CD8-positive, alpha-beta memory T cell (primary cell): ENCODE results near the gene METTL9. TPM values are rescaled to one million over a fixed set of nuclear protein-coding genes. Genes with fewer than 3 reads are reported as not detected.
"Not testable (repeated sequence)": the region's sequence is repeated elsewhere in the genome, so short reads cannot be mapped to it uniquely, and the experiment has no call there.

Source experiments
- CTCF ChIA-PET: fragments of 350-600 bp; sonication (Branson Sonifier 250); formaldehyde crosslinking; loops from one replicate; lab custom pipeline; 2021; ENCODE audit warnings: antibody characterized with exemption; lab: Charles Lee
- POLR2A ChIA-PET: fragments of 350-600 bp; sonication (Branson Sonifier 250); formaldehyde crosslinking; loops from one replicate; lab custom pipeline; 2021; ENCODE audit warnings: antibody characterized with exemption; lab: Charles Lee
- DNase-seq, 5 donors: peaks; one replicate each; pipeline versions ENCODE4 v3.0.0 to v3.0.0-alpha.2; 2020 to 2022; ENCODE audit warnings: mixed read lengths in 1 of 5
- H3K27ac ChIP-seq: one replicate; pipeline ENCODE4 v1.7.0; 2013; ENCODE audit warnings: low read depth, mild to moderate bottlenecking, low read length, moderate library complexity
- H3K27me3 ChIP-seq: 2 replicates; pipeline ENCODE4 v1.7.0; 2013; ENCODE audit warnings: low read length, mild to moderate bottlenecking; ENCODE audit not compliant: insufficient read depth, poor library complexity, severe bottlenecking
- H3K36me3 ChIP-seq: 2 replicates; pipeline ENCODE4 v1.7.0; 2013; ENCODE audit warnings: mild to moderate bottlenecking, low read length, moderate library complexity; ENCODE audit not compliant: insufficient read depth
- H3K4me1 ChIP-seq: 2 replicates; pipeline ENCODE4 v1.7.0; 2013; ENCODE audit warnings: mild to moderate bottlenecking, low read length, moderate library complexity; ENCODE audit not compliant: insufficient read depth
- H3K4me3 ChIP-seq: 2 replicates; pipeline ENCODE4 v1.7.0; 2013; ENCODE audit warnings: mild to moderate bottlenecking, low read length
- H3K9me3 ChIP-seq: 2 replicates; pipeline ENCODE4 v1.7.0; 2013; ENCODE audit warnings: mild to moderate bottlenecking, low read length
- H3K27ac Mint-ChIP-seq, 8 donors: one replicate each; pipeline ENCODE4 v1.8.0; 2020 to 2021; ENCODE audit warnings: mixed read lengths in 8 of 8, mild to moderate bottlenecking in 6 of 8, inconsistent platforms in 3 of 8, moderate library complexity in 3 of 8
- H3K27me3 Mint-ChIP-seq, 2 donors: one replicate each; pipeline ENCODE4 v1.8.0; 2020 to 2021; ENCODE audit warnings: mixed read lengths in 2 of 2, mild to moderate bottlenecking in 1 of 2, moderate library complexity in 1 of 2
- H3K36me3 Mint-ChIP-seq, 3 donors: one replicate each; pipeline ENCODE4 v1.8.0; 2020 to 2021; ENCODE audit warnings: mixed read lengths in 3 of 3, inconsistent platforms in 1 of 3, mild to moderate bottlenecking in 1 of 3
- H3K4me1 Mint-ChIP-seq, 3 donors: one replicate each; pipeline ENCODE4 v1.8.0; 2020 to 2021; ENCODE audit warnings: mixed read lengths in 3 of 3, inconsistent platforms in 1 of 3, mild to moderate bottlenecking in 1 of 3
- H3K4me3 Mint-ChIP-seq, 7 donors: one replicate each; pipeline ENCODE4 v1.8.0; 2020 to 2021; ENCODE audit warnings: mixed read lengths in 7 of 7, mild to moderate bottlenecking in 6 of 7, moderate library complexity in 4 of 7, inconsistent platforms in 2 of 7
- H3K9me3 Mint-ChIP-seq, 5 donors: one replicate each; pipeline ENCODE4 v1.8.0; 2020 to 2022; ENCODE audit warnings: mixed read lengths in 5 of 5, mild to moderate bottlenecking in 3 of 5, moderate library complexity in 2 of 5, inconsistent platforms in 1 of 5
- polyA plus RNA-seq: library from polyadenylated mRNA; unstranded; fragments of 300-500 nt; fragmentation: Illumina TruSeq; gene quantifications from one replicate; pipeline ENCODE4 v1.2.3, GENCODE V29; 2021
- total RNA-seq, 2 experiments: library from RNA; stranded (reverse); gene quantifications; one replicate each; pipeline ENCODE4 v1.2.3, GENCODE V29; 2021

The METTL9 gene
- total and polyA plus RNA-seq, 3 experiments from 2014 or later, result 73.8 to 120 (median 74.2) TPM

DNA sequence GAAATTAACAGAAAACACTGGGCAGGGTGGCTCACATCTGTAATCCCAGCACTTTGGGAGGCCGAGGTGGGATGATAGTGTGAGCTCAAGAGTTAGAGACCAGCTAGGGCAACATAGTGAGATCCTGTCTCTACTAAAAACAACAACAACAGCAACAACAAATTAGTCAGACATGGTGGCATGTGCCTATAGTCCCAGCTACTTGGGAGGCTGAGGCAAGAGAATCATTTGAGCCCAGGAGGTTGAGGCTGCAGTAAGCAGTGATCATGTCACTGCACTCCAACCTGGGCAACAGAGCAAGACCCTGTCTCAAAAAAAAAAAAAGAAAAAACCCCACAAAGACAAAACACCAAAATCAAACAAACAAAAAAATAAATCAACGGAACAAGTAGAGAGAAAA lies 21.9 kb upstream of the METTL9 start:
- H3K36me3 Mint-ChIP-seq, H3K27me3 Mint-ChIP-seq, H3K27me3 ChIP-seq, H3K4me3 ChIP-seq, H3K4me1 Mint-ChIP-seq, DNase-seq, H3K27ac ChIP-seq, H3K9me3 Mint-ChIP-seq, H3K27ac Mint-ChIP-seq, H3K36me3 ChIP-seq, H3K9me3 ChIP-seq, H3K4me3 Mint-ChIP-seq, H3K4me1 ChIP-seq, POLR2A ChIA-PET: not testable (repeated sequence)
- CTCF ChIA-PET, result interaction anchor here (0.8 kb wide), 1 partner anchor 1119 kb away, joined by 3 read pairs; no protein-coding TSS in a partner anchor

- CTCF ChIA-PET, H3K36me3 Mint-ChIP-seq, POLR2A ChIA-PET, H3K4me3 ChIP-seq, H3K27ac ChIP-seq, H3K27ac Mint-ChIP-seq, H3K9me3 Mint-ChIP-seq, H3K4me1 ChIP-seq, H3K9me3 ChIP-seq, H3K4me1 Mint-ChIP-seq, H3K4me3 Mint-ChIP-seq, DNase-seq, H3K36me3 ChIP-seq, H3K27me3 ChIP-seq, H3K27me3 Mint-ChIP-seq: not testable (repeated sequence)
These were observed 21.1 kb upstream of the METTL9 start for GRCh38 chr16:21578311-21578710.

DNA sequence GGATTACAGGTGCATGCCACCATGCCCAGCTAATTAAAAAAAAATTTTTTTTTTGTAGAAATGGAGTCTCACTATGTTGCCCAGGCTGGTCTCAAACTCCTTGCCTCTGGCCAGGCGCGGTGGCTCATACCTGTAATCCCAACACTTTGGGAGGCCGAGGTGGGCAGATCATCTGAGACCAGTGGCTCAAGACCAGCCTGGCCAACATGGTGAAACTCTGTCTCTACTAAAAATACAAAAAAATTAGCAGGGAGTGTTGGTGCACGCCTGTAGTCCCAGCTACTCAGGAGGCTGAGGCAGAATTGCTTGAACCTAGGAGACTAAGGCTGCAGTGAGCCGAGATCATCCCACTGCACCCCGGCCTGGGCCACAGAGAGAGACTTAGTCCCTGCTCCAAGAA lies 19.2 kb upstream of the METTL9 start:
- H3K4me1 ChIP-seq, DNase-seq, H3K27ac Mint-ChIP-seq, H3K4me1 Mint-ChIP-seq, H3K9me3 ChIP-seq, H3K27me3 Mint-ChIP-seq, H3K27ac ChIP-seq, POLR2A ChIA-PET, H3K36me3 Mint-ChIP-seq, H3K9me3 Mint-ChIP-seq, H3K4me3 ChIP-seq, H3K27me3 ChIP-seq, H3K4me3 Mint-ChIP-seq, H3K36me3 ChIP-seq: not testable (repeated sequence)
- CTCF ChIA-PET, result interaction anchor here (1.1 to 1.6 kb wide), 2 partner anchors 61 to 128 kb away, joined by 4 read pairs; no protein-coding TSS in a partner anchor

- ChIA-PET POLR2A (no interaction called here), CTCF (interaction anchor here (0.8 kb wide), 1 partner anchor 1115 kb away, joined by 3 read pairs; no protein-coding TSS in a partner anchor)
- DNase-seq, result no peak
- no peak overlapping the region for H3K27ac Mint-ChIP-seq
- Histone ChIP-seq H3K27ac (no peak overlapping the region), H3K36me3 (no peaks in the 10 kb centered on the region), H3K4me3 (no peak overlapping the region), H3K9me3 (no peaks in the 10 kb centered on the region), H3K4me1 (no peaks in the 10 kb centered on the region), H3K27me3 (no peaks in the 10 kb centered on the region)
- peaks cover 0 to 4% (median 1%) of the 10 kb centered on the region in 3 donors for H3K4me1 Mint-ChIP-seq
- H3K27me3 Mint-ChIP-seq, result peaks cover 0 to 2% of the 10 kb centered on the region in 2 donors
- no peaks in the 10 kb centered on the region for H3K9me3 Mint-ChIP-seq
- H3K4me3 Mint-ChIP-seq, result no peak overlapping the region
- H3K36me3 Mint-ChIP-seq, result no peaks in the 10 kb centered on the region
These were observed 18.6 kb upstream of the METTL9 start for GRCh38 chr16:21580807-21581206.

DNA sequence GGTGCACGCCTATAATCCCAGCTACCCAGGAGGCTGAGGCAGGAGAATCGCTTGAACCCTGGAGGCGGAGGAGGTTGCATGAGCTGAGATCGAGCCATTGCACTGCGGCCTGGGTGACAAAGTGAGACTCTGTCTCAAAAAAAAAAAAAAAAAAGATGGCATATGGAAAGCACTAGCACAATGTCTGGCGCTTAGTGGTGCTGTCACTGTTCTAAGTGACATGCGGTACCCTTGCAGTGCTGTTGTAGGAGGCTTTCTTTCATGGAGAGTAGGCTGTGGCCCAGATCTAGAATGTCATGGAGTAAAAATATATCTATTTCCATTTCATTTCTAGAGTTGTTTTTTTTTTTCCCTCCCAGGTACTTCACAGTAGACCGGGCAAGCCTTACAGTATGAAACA lies 14.6 kb upstream of the METTL9 start:
- Mint-ChIP-seq H3K36me3 (no peaks in the 10 kb centered on the region), H3K4me3 (no peak overlapping the region), H3K4me1 (peaks cover 0 to 4% (median 1%) of the 10 kb centered on the region in 3 donors), H3K9me3 (no peaks in the 10 kb centered on the region), H3K27me3 (no peaks in the 10 kb centered on the region), H3K27ac (peak overlapping the region in 1 of 8 donors; percentile 22)
- no peak overlapping the region for H3K4me3 ChIP-seq
- ChIA-PET POLR2A (interaction anchor here (0.7 kb wide), 1 partner anchor 23 kb away, joined by 8 read pairs; no protein-coding TSS in a partner anchor), CTCF (interaction anchor here (1.1 to 4.8 kb wide), 5 partner anchors 16 to 124 kb away, joined by 3 to 54 read pairs (median 5); no protein-coding TSS in a partner anchor)
- H3K9me3 ChIP-seq, result no peaks in the 10 kb centered on the region
- H3K36me3 ChIP-seq, result no peaks in the 10 kb centered on the region
- H3K27ac ChIP-seq, result no peak overlapping the region
- DNase-seq, result no peak
- H3K4me1 ChIP-seq, result no peaks in the 10 kb centered on the region
- H3K27me3 ChIP-seq, result no peaks in the 10 kb centered on the region

- H3K27me3 ChIP-seq, H3K9me3 Mint-ChIP-seq, H3K36me3 Mint-ChIP-seq, H3K4me1 Mint-ChIP-seq, H3K9me3 ChIP-seq, H3K27me3 Mint-ChIP-seq, H3K36me3 ChIP-seq, H3K27ac ChIP-seq, DNase-seq, H3K4me3 Mint-ChIP-seq, POLR2A ChIA-PET, H3K4me3 ChIP-seq, H3K4me1 ChIP-seq, H3K27ac Mint-ChIP-seq: not testable (repeated sequence)
- CTCF ChIA-PET, result interaction anchor here (1.2 kb wide), 2 partner anchors 52 to 120 kb away, joined by 3 to 7 read pairs; no protein-coding TSS in a partner anchor
These were observed 10.8 kb upstream of the METTL9 start for GRCh38 chr16:21588593-21588992.

DNA sequence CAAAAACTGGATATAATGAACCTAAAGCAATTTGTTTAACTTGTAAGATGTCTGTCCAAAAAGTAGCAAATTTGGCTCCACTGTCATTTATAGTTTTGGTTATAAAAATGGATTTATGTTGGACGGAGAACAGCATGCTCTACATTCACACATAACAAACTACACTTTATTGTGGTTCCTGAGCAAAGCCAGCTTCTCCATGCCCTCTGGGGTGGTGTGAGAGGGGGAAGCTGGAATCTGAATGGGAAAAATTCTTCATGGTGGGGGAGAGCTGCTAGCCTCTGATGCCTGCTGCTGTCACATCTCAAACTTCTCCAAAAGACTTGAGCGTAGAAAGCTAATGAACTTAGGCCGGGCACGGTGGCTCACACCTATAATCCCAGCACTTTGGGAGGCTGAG lies 9.8 kb upstream of the METTL9 start:
- Mint-ChIP-seq H3K9me3 (no peaks in the 10 kb centered on the region), H3K27me3 (peaks cover 0 to 1% of the 10 kb centered on the region in 2 donors), H3K4me1 (no peaks in the 10 kb centered on the region), H3K4me3 (no peak overlapping the region), H3K27ac (no peak overlapping the region), H3K36me3 (no peaks in the 10 kb centered on the region)
- Histone ChIP-seq H3K27ac (no peak overlapping the region), H3K4me3 (no peak overlapping the region), H3K9me3 (no peaks in the 10 kb centered on the region), H3K36me3 (no peaks in the 10 kb centered on the region), H3K4me1 (no peaks in the 10 kb centered on the region), H3K27me3 (no peaks in the 10 kb centered on the region)
- no peak for DNase-seq
- ChIA-PET CTCF (interaction anchor here (1.2 to 1.8 kb wide), 3 partner anchors 15 to 119 kb away, joined by 3 to 7 read pairs (median 5); no protein-coding TSS in a partner anchor), POLR2A (no interaction called here)

DNA sequence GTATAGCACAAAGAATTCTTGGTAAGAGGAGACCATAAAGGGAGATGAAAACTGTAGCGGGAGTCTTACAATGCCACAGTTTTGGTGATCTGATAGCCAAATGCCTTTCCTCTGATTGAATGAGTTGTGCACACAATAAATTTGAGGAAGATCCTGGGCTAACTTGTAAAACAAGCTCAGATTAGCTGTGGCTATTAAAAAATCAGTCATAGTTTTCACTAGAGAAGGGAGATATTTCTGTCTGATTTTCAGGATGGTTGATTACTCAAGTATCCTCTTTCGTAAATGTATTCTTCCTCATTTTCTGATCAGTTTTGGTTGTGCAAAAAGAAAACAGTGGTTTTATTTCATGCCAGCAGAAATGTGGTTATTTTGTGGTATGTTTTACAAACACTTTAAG lies 9.1 kb upstream of the METTL9 start:
- Mint-ChIP-seq H3K4me1 (no peaks in the 10 kb centered on the region), H3K27me3 (peaks cover 0 to 1% of the 10 kb centered on the region in 2 donors), H3K9me3 (no peaks in the 10 kb centered on the region), H3K27ac (no peak overlapping the region), H3K36me3 (no peaks in the 10 kb centered on the region), H3K4me3 (no peak overlapping the region)
- Histone ChIP-seq H3K9me3 (no peaks in the 10 kb centered on the region), H3K36me3 (no peaks in the 10 kb centered on the region), H3K4me3 (no peak overlapping the region), H3K27ac (no peak overlapping the region), H3K27me3 (no peaks in the 10 kb centered on the region), H3K4me1 (no peaks in the 10 kb centered on the region)
- no peak for DNase-seq
- POLR2A ChIA-PET, result no interaction called here
- CTCF ChIA-PET, result interaction anchor here (0.9 to 1.8 kb wide), 3 partner anchors 14 to 52 kb away, joined by 3 to 7 read pairs (median 5); no protein-coding TSS in a partner anchor
